T-helper 1 cell treated with Interleukin-12 subunit alpha and Interleukin-12 subunit beta and Interleukin-4 antibody, amounts not matched to agents 30 μg/mL and 1 μg/mL, for 36 hours (primary cell): ENCODE data around the gene KIZ.
"Not testable (repeated sequence)": the region's sequence is repeated elsewhere in the genome, so short reads cannot be mapped to it uniquely, and the experiment has no call there.

Source experiments
- H3K27ac Mint-ChIP-seq: one replicate; pipeline ENCODE4 v1.8.0; 2021; ENCODE audit warnings: mild to moderate bottlenecking, mixed read lengths
- H3K27me3 Mint-ChIP-seq: one replicate; pipeline ENCODE4 v1.8.0; 2021; ENCODE audit warnings: low read depth, mixed read lengths
- H3K36me3 Mint-ChIP-seq: one replicate; pipeline ENCODE4 v1.8.0; 2021; ENCODE audit warnings: low read depth, mixed read lengths
- H3K4me1 Mint-ChIP-seq: one replicate; pipeline ENCODE4 v1.8.0; 2021; ENCODE audit warnings: low read depth, mixed read lengths
- H3K4me3 Mint-ChIP-seq: one replicate; pipeline ENCODE4 v1.8.0; 2021; ENCODE audit warnings: mild to moderate bottlenecking, moderate library complexity, mixed read lengths
- H3K9me3 Mint-ChIP-seq: one replicate; pipeline ENCODE4 v1.8.0; 2021; ENCODE audit warnings: mixed read lengths

The KIZ gene

GRCh38 chr20:21232546-21233280, 106.8 kb downstream of the KIZ start:
- Mint-ChIP-seq H3K4me3 (no peak overlapping the region), H3K9me3 (no peaks in the 10 kb centered on the region), H3K4me1 (peaks cover 3% of the 10 kb centered on the region), H3K27ac (no peak overlapping the region), H3K27me3 (no peaks in the 10 kb centered on the region), H3K36me3 (no peaks in the 10 kb centered on the region)

- Mint-ChIP-seq H3K27ac (no peak overlapping the region), H3K9me3 (no peaks in the 10 kb centered on the region), H3K4me3 (no peak overlapping the region), H3K4me1 (peaks cover 3% of the 10 kb centered on the region), H3K27me3 (no peaks in the 10 kb centered on the region), H3K36me3 (no peaks in the 10 kb centered on the region)
Observed at GRCh38 chr20:21234324-21234723, 108.4 kb downstream of the KIZ start.

- H3K27me3 Mint-ChIP-seq, result no peaks in the 10 kb centered on the region
- peaks cover 3% of the 10 kb centered on the region for H3K4me1 Mint-ChIP-seq
- H3K36me3 Mint-ChIP-seq, result no peaks in the 10 kb centered on the region
- no peak overlapping the region for H3K4me3 Mint-ChIP-seq
- H3K9me3 Mint-ChIP-seq, result no peaks in the 10 kb centered on the region
- no peak overlapping the region for H3K27ac Mint-ChIP-seq
Observed at GRCh38 chr20:21234806-21235483, 109.1 kb downstream of the KIZ start.

- H3K9me3 Mint-ChIP-seq, result no peaks in the 10 kb centered on the region
- no peak overlapping the region for H3K4me3 Mint-ChIP-seq
- peaks cover 3% of the 10 kb centered on the region for H3K4me1 Mint-ChIP-seq
- no peaks in the 10 kb centered on the region for H3K27me3 Mint-ChIP-seq
- no peak overlapping the region for H3K27ac Mint-ChIP-seq
- H3K36me3 Mint-ChIP-seq, result no peaks in the 10 kb centered on the region
Observed at GRCh38 chr20:21235484-21236445, 109.9 kb downstream of the KIZ start.

GRCh38 chr20:21237956-21238799, 112.3 kb downstream of the KIZ start:
- no peaks in the 10 kb centered on the region for H3K36me3 Mint-ChIP-seq
- H3K27ac Mint-ChIP-seq, result no peak overlapping the region
- no peaks in the 10 kb centered on the region for H3K27me3 Mint-ChIP-seq
- H3K9me3 Mint-ChIP-seq, result no peaks in the 10 kb centered on the region
- no peak overlapping the region for H3K4me3 Mint-ChIP-seq
- peaks cover 3% of the 10 kb centered on the region for H3K4me1 Mint-ChIP-seq

GRCh38 chr20:21238818-21239536, 113.1 kb downstream of the KIZ start:
- H3K27me3 Mint-ChIP-seq, result no peaks in the 10 kb centered on the region

GRCh38 chr20:21240394-21240793, 114.5 kb downstream of the KIZ start:
- Mint-ChIP-seq H3K4me3 (no peak overlapping the region), H3K9me3 (no peaks in the 10 kb centered on the region), H3K27me3 (no peaks in the 10 kb centered on the region), H3K27ac (no peak overlapping the region), H3K36me3 (no peaks in the 10 kb centered on the region), H3K4me1 (peaks cover 3% of the 10 kb centered on the region)

More at GRCh38 chr20:21238818-21239536, 113.1 kb downstream of the KIZ start:
- Mint-ChIP-seq H3K27ac (no peak overlapping the region), H3K4me3 (no peak overlapping the region), H3K36me3 (no peaks in the 10 kb centered on the region), H3K4me1 (peaks cover 3% of the 10 kb centered on the region), H3K9me3 (no peaks in the 10 kb centered on the region)

- no peaks in the 10 kb centered on the region for H3K27me3 Mint-ChIP-seq
- H3K4me3 Mint-ChIP-seq, result no peak overlapping the region
- no peaks in the 10 kb centered on the region for H3K36me3 Mint-ChIP-seq
- H3K9me3 Mint-ChIP-seq, result no peaks in the 10 kb centered on the region
- H3K4me1 Mint-ChIP-seq, result no peaks in the 10 kb centered on the region
- no peak overlapping the region for H3K27ac Mint-ChIP-seq
Observed at GRCh38 chr20:21241406-21241805, 115.5 kb downstream of the KIZ start.

GRCh38 chr20:21243811-21244210, 117.9 kb downstream of the KIZ start:
- Mint-ChIP-seq H3K4me1 (no peaks in the 10 kb centered on the region), H3K27me3 (no peaks in the 10 kb centered on the region), H3K36me3 (no peaks in the 10 kb centered on the region), H3K9me3 (no peaks in the 10 kb centered on the region), H3K4me3 (no peak overlapping the region), H3K27ac (no peak overlapping the region)

GRCh38 chr20:21244808-21245207, 118.9 kb downstream of the KIZ start:
- Mint-ChIP-seq H3K27ac (no peak overlapping the region), H3K36me3 (no peaks in the 10 kb centered on the region), H3K27me3 (no peaks in the 10 kb centered on the region), H3K4me3 (no peak overlapping the region), H3K4me1 (no peaks in the 10 kb centered on the region), H3K9me3 (no peaks in the 10 kb centered on the region)

GRCh38 chr20:21246161-21246560, 120.3 kb downstream of the KIZ start:
- H3K36me3 Mint-ChIP-seq, result no peaks in the 10 kb centered on the region
- no peaks in the 10 kb centered on the region for H3K27me3 Mint-ChIP-seq
- H3K4me1 Mint-ChIP-seq, result no peaks in the 10 kb centered on the region
- no peak overlapping the region for H3K4me3 Mint-ChIP-seq
- H3K9me3 Mint-ChIP-seq, result no peaks in the 10 kb centered on the region
- no peak overlapping the region for H3K27ac Mint-ChIP-seq

- H3K4me1 Mint-ChIP-seq, H3K27ac Mint-ChIP-seq, H3K27me3 Mint-ChIP-seq, H3K36me3 Mint-ChIP-seq, H3K4me3 Mint-ChIP-seq, H3K9me3 Mint-ChIP-seq: not testable (repeated sequence)
Observed at GRCh38 chr20:21247603-21248095, 121.8 kb downstream of the KIZ start.

- H3K36me3 Mint-ChIP-seq, result no peaks in the 10 kb centered on the region
- no peak overlapping the region for H3K27ac Mint-ChIP-seq
- H3K4me1 Mint-ChIP-seq, result no peaks in the 10 kb centered on the region
- no peaks in the 10 kb centered on the region for H3K9me3 Mint-ChIP-seq
- no peak overlapping the region for H3K4me3 Mint-ChIP-seq
- H3K27me3 Mint-ChIP-seq, result peaks cover 2% of the 10 kb centered on the region
Observed at GRCh38 chr20:21251278-21251677, 125.4 kb downstream of the KIZ start.
